ENCODE measurements around the gene IFNGR1. TPM values are rescaled to one million over a fixed set of nuclear protein-coding genes. Genes with fewer than 3 reads are reported as not detected.
"Not testable (repeated sequence)": the region's sequence is repeated elsewhere in the genome, so short reads cannot be mapped to it uniquely, and the experiment has no call there.

Gene IFNGR1
- total and polyA plus RNA-seq, 5 donors = 115 to 157 (median 139) TPM

DNA sequence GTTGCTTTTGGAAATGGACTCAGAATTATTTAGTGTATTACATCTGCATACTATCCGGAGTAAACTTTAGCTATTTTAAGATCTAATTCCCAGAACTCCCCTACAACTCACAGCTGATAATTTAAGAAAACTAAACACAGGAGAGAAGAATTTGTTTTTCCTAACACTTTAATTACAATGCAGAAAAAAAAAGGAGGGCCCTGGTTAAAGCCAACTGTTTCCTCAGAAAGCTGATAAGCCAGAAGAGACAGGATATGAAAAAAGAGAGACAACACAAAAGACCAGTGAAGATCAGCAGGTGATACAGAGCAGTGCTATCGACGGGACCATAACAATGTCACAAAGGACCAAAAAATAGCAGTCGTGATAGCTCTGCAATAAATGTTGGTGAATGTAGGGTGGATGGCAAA, 5.8 kb downstream of the IFNGR1 start:
- H3K27ac ChIP-seq (ENCODE audit: low read length) = peak overlapping the region; percentile 94
- intact Hi-C loops (cut with DNase I) = loop anchor here in 1 of 4 donors (10.0 kb wide), 2 partner anchors 51 to 119 kb away; no protein-coding TSS in a partner anchor
- WGBS = 5% methylated on average over 4 of the region's 4 CpGs
- H3K4me1 ChIP-seq (ENCODE audit: control insufficient read depth, insufficient read depth, low read length) = peaks cover 20% of the 10 kb centered on the region
- ATAC-seq (peak; percentile 30 to 63), DNase-seq (no peak)
- H3K9me3 ChIP-seq (ENCODE audit: control insufficient read depth, low read length) = no peaks in the 10 kb centered on the region
- peak overlapping the region; percentile 83 for H3K4me3 ChIP-seq (ENCODE audit: low read length)
- H3K27me3 ChIP-seq (ENCODE audit: control insufficient read depth, insufficient read depth) = no peaks in the 10 kb centered on the region

DNA sequence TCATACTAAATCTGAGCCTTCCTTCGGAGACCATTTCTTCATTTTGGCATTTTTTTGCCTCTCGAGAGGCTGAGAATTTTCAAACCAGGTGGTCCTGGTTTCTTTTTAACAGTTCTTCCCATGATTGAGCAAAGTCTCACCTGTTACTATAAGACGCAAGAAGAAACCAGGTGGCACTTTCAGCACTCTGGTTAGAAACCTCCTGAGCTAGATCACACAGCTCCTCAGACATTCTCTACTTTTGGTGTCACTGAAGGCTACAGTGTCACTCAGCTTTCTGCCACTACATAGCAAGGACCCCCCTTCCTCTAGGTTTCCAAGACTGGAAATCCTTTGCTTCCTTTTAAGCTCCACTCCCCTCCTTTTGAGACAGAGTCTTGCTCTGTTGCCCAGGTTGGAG, 7.3 kb downstream of the IFNGR1 start:
- Histone ChIP-seq H3K9me3 (ENCODE audit: control insufficient read depth, low read length) (no peaks in the 10 kb centered on the region), H3K4me1 (ENCODE audit: control insufficient read depth, insufficient read depth, low read length) (peaks cover 22% of the 10 kb centered on the region), H3K27ac (ENCODE audit: low read length) (peak overlapping the region; percentile 57), H3K4me3 (ENCODE audit: low read length) (no peak overlapping the region), H3K27me3 (ENCODE audit: control insufficient read depth, insufficient read depth) (no peaks in the 10 kb centered on the region)
- DNase-seq (no peak), ATAC-seq (no peak)
- WGBS = 92% methylated on average over 3 of the region's 3 CpGs
- intact Hi-C loops (cut with DNase I) = loop anchor here in 1 of 4 donors (10.0 kb wide), 2 partner anchors 53 to 117 kb away; no protein-coding TSS in a partner anchor

DNA sequence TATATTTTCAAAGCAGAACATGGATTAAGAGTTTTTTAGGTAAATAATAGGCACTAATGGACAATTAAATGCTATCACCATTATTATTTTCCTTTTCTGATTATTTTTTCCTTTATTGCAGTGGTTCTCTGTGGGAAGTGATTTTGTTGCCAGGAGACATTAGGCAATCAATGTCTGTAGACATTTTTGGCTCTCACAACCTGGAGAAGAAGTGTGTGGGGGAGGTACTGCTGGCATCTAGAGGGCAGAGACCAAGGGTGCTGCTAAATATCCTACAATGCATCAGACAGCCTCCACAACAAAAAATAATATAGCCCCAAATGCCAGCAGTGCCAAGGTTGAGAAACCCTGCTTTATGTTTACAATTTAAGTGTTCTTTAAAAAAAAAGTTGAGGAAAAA, 8.3 kb downstream of the IFNGR1 start:
- Histone ChIP-seq H3K9me3 (ENCODE audit: control insufficient read depth, low read length) (no peaks in the 10 kb centered on the region), H3K27me3 (ENCODE audit: control insufficient read depth, insufficient read depth) (no peaks in the 10 kb centered on the region), H3K27ac (ENCODE audit: low read length) (no peak overlapping the region), H3K4me3 (ENCODE audit: low read length) (no peak overlapping the region), H3K4me1 (ENCODE audit: control insufficient read depth, insufficient read depth, low read length) (peaks cover 22% of the 10 kb centered on the region)
- peak; percentile 60 to 81 for ATAC-seq
- DNase-seq = no peak
- intact Hi-C loops (cut with DNase I) = loop anchor here in 1 of 4 donors (10.0 kb wide), 2 partner anchors 54 to 116 kb away; no protein-coding TSS in a partner anchor

DNA sequence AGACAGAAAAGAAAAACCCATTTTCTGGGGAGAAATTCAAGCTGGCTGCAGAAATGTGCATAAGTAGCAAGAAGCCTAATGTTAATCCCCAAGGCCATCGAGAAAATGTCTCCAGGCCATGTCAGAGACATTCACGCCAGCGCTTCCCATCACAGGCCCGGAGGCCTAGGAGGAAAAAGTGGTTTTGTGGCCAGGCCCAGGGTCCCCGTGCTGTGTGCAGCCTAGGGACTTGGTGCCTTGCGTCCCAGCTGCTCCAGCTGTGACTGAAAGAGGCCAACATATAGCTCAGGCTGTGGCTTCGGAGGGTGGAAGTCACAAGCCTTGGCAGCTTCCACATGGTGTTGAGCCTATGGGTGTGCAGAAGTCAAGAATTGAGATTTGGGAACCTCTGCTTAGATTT, 10.9 kb downstream of the IFNGR1 start:
- ATAC-seq (no peak), DNase-seq (no peak)
- no peak overlapping the region for H3K27ac ChIP-seq (ENCODE audit: low read length)
- WGBS = 97% methylated on average over 7 of the region's 7 CpGs
- no peaks in the 10 kb centered on the region for H3K9me3 ChIP-seq (ENCODE audit: control insufficient read depth, low read length)
- no peak overlapping the region for H3K4me3 ChIP-seq (ENCODE audit: low read length)
- H3K27me3 ChIP-seq (ENCODE audit: control insufficient read depth, insufficient read depth) = no peaks in the 10 kb centered on the region
- H3K4me1 ChIP-seq (ENCODE audit: control insufficient read depth, insufficient read depth, low read length) = peaks cover 18% of the 10 kb centered on the region
- intact Hi-C loops (cut with DNase I) = no loop called here

DNA sequence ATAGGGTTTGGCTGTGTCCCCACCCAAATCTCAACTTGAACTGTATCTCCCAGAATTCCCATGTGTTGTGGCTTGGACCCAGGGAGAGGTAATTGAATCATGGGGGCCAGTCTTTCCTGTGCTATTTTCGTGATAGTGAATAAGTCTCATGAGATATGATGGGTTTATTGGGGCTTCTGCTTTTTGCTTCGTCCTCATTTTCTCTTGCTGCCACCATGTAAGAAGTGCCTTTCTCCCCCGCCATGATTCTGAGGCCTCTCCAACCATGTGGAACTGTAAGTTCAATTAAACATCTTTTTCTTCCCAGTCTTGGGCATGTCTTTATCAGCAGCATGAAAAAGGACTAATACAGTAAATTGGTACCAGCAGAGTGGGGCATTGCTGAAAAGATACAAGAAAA, 11.7 kb downstream of the IFNGR1 start:
- H3K27ac ChIP-seq (ENCODE audit: low read length); ATAC-seq: not testable (repeated sequence)

DNA sequence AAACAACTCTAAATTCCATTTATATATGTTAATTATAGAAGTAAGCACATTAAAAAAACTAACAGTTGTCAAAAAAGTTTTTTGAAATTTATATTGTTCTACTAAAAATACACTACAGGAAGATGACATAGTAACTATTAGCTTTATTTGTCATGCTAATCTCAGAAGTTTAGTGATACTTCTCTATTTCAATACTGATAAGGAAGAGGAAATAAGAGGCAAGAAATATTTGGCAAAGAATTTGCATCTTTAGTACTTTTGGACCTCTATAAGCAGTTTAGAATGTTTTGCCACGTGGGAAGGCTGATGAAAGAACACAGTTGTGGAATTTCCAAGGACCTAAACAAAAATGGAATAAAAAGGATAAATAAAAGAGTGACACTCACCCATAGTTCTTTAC, 12.6 kb downstream of the IFNGR1 start:
- ATAC-seq (no peak), DNase-seq (no peak)
- intact Hi-C loops (cut with DNase I) = no loop called here
- no peak overlapping the region for H3K27ac ChIP-seq (ENCODE audit: low read length)
- no peaks in the 10 kb centered on the region for H3K27me3 ChIP-seq (ENCODE audit: control insufficient read depth, insufficient read depth)
- WGBS = 1% methylated on average over 1 of the region's 1 CpG
- no peak overlapping the region for H3K4me3 ChIP-seq (ENCODE audit: low read length)
- no peaks in the 10 kb centered on the region for H3K9me3 ChIP-seq (ENCODE audit: control insufficient read depth, low read length)
- peaks cover 15% of the 10 kb centered on the region for H3K4me1 ChIP-seq (ENCODE audit: control insufficient read depth, insufficient read depth, low read length)

More for the DNA sequence above, 11.7 kb downstream of the IFNGR1 start:
- WGBS = 74% methylated on average over 3 of the region's 3 CpGs
- H3K9me3 ChIP-seq (ENCODE audit: control insufficient read depth, low read length); DNase-seq; intact Hi-C loops (cut with DNase I); H3K27me3 ChIP-seq (ENCODE audit: control insufficient read depth, insufficient read depth); H3K4me3 ChIP-seq (ENCODE audit: low read length): not testable (repeated sequence)
- H3K4me1 ChIP-seq (ENCODE audit: control insufficient read depth, insufficient read depth, low read length) = peaks cover 18% of the 10 kb centered on the region

DNA sequence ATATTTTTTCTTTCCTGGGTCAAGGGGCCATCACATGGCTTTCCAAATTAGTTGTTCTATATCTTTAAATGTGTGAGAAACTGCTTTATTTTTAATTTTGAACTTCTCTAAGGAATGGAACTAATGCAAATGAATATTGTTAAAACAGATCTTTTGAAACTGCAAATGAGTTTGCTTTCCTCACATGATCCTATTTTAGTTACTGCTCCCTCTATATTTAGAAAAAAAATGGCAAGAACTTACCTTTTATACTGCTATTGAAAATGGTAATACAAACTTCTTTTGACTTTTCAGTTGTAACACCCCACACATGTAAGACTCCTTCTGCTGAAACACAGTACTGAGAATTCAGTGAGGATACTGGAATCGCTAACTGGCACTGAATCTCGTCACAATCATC, 15.9 kb downstream of the IFNGR1 start:
- WGBS = 96% methylated on average over 2 of the region's 2 CpGs
- H3K4me1 ChIP-seq (ENCODE audit: control insufficient read depth, insufficient read depth, low read length) = peaks cover 3% of the 10 kb centered on the region
- intact Hi-C loops (cut with DNase I) = no loop called here

DNA sequence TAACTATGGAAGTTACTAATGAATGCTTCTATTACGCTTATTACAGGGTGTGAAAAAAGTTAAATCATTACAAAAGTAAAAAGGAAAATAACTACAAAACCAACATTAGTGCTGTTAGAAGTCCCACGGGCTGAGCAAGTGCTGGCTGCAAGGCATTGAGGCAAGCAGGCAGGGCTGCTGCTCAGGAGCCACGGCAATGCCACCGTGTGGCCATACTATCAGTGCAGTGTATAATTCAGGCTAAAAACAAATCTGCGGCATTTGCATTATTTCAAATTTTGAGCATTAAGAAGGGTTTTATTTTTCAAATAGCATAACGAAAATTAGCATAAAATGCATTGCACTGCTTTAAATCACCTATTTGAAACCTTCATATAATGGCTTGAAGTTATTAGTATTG, 17.1 kb downstream of the IFNGR1 start:
- H3K4me1 ChIP-seq (ENCODE audit: control insufficient read depth, insufficient read depth, low read length) = peaks cover 1% of the 10 kb centered on the region
- no peak overlapping the region for H3K27ac ChIP-seq (ENCODE audit: low read length)
- intact Hi-C loops (cut with DNase I) = no loop called here
- 73% methylated on average over 6 of the region's 6 CpGs for WGBS
- DNase-seq (peak in 2 of 3 donors; percentile 56 to 70), ATAC-seq (peak; percentile 75 to 81)
- H3K4me3 ChIP-seq (ENCODE audit: low read length) = no peak overlapping the region
- H3K27me3 ChIP-seq (ENCODE audit: control insufficient read depth, insufficient read depth) = no peaks in the 10 kb centered on the region
- H3K9me3 ChIP-seq (ENCODE audit: control insufficient read depth, low read length) = no peaks in the 10 kb centered on the region

More for the DNA sequence above, 15.9 kb downstream of the IFNGR1 start:
- H3K4me3 ChIP-seq (ENCODE audit: low read length) = no peak overlapping the region
- H3K9me3 ChIP-seq (ENCODE audit: control insufficient read depth, low read length) = no peaks in the 10 kb centered on the region
- H3K27ac ChIP-seq (ENCODE audit: low read length) = no peak overlapping the region
- DNase-seq (no peak), ATAC-seq (no peak)
- H3K27me3 ChIP-seq (ENCODE audit: control insufficient read depth, insufficient read depth) = no peaks in the 10 kb centered on the region

DNA sequence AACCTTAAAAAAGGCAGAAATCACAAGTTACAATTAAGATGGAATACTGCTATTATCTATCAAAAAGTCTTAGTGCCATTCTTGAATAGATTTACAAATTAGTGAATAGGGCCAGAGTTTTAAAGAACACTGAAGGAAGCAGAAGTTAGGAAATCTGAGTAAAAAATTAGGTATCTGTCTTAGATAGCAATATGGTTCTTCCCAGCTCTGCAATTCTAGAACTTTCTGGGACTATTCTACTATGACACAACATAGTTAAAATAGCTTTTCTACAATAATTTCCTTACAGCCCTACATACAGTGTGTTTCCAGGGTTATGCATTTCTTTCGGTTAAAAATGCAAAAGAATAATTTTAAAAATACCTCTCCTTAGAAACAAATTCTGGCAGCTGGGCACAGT, 18.2 kb downstream of the IFNGR1 start:
- Histone ChIP-seq H3K27ac (ENCODE audit: low read length) (no peak overlapping the region), H3K4me1 (ENCODE audit: control insufficient read depth, insufficient read depth, low read length) (peaks cover 1% of the 10 kb centered on the region), H3K27me3 (ENCODE audit: control insufficient read depth, insufficient read depth) (no peaks in the 10 kb centered on the region), H3K9me3 (ENCODE audit: control insufficient read depth, low read length) (no peaks in the 10 kb centered on the region), H3K4me3 (ENCODE audit: low read length) (no peak overlapping the region)
- WGBS = 97% methylated on average over 1 of the region's 1 CpG
- DNase-seq = no peak
- no peak for ATAC-seq
- intact Hi-C loops (cut with DNase I) = no loop called here

DNA sequence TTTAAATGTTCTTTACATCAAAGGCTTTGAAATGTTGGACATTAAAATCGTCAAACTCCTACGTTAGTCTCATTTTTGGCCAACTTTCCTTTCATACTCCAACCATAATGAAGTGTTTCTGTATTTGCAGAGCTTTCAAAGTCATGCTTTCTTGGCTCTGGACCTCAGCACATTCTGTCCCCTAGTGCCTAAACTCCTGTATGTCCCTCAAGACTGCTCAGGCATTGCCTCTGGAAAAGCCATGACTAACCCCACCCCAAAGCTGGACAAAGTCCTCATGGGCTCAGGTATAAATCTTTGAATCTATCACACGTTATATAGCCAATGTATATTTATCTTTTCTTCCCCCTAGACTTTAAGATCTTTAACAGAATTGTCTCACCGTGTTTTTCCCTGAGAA, 18.9 kb downstream of the IFNGR1 start:
- Histone ChIP-seq H3K9me3 (ENCODE audit: control insufficient read depth, low read length) (no peaks in the 10 kb centered on the region), H3K4me1 (ENCODE audit: control insufficient read depth, insufficient read depth, low read length) (peaks cover 2% of the 10 kb centered on the region), H3K27me3 (ENCODE audit: control insufficient read depth, insufficient read depth) (no peaks in the 10 kb centered on the region), H3K4me3 (ENCODE audit: low read length) (no peak overlapping the region), H3K27ac (ENCODE audit: low read length) (no peak overlapping the region)
- intact Hi-C loops (cut with DNase I) = no loop called here
- ATAC-seq (no peak), DNase-seq (no peak)
- 91% methylated on average over 4 of the region's 4 CpGs for WGBS

DNA sequence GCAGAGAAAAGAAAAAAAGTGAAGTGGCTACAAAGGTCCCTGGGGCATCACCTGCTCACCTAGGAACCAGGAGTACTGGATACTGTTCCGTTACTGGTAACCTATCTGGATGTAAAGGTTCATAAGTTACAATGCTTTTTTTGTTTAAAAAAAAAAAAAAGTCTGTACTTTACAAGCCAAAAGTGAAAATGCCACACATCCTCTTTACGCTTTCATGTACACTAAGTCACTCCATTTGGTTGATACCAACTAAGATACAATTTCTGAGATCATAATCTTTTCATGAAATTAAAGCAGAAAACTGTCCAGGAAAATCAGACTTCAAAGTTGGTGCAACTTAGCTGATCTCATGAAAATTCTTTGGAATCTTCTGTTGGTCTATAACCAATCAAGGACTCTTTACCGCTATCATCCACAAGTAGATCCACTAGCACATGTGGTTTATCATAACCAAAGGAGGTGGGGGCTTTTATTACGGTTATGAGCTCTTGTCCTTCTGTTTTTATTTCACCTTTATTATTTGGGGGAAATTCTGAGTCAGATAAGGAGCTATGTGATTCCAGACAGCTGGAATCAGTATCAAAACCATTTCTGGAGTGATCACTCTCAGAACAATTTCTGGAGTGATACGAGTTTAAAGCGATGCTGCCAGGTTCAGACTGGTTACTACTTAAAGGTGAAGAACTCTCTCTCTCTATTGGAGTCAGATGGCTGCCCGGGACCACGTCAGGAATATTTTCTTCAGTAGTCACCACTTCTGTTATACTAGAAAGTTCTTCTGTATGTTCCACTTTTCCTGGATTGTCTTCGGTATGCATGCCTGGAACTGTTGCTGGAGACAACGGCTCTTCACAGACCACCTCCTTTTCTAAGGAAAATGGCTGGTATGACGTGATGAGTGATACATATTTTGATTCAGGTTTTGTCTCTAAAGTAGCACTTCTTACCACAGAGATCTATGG, 21.2 kb downstream of the IFNGR1 start:
- no peak for DNase-seq
- Histone ChIP-seq H3K27ac (ENCODE audit: low read length) (no peak overlapping the region), H3K27me3 (ENCODE audit: control insufficient read depth, insufficient read depth) (no peaks in the 10 kb centered on the region), H3K4me1 (ENCODE audit: control insufficient read depth, insufficient read depth, low read length) (peaks cover 2% of the 10 kb centered on the region), H3K9me3 (ENCODE audit: control insufficient read depth, low read length) (no peaks in the 10 kb centered on the region), H3K4me3 (ENCODE audit: low read length) (no peak overlapping the region)
- intact Hi-C loops (cut with DNase I) = loop anchor here in 1 of 4 donors (10.0 kb wide), 1 partner anchor 103 kb away; no protein-coding TSS in a partner anchor
- no peak for ATAC-seq
- WGBS = 90% methylated on average over 11 of the region's 11 CpGs
